Bone marrow (tissue), 2 donors: ENCODE measurements around the gene NPC1L1.

Experiments
- DNase-seq, 2 donors: peaks; one replicate each; lab custom pipeline; 2025; lab: John Stamatoyannopoulos, UW

The NPC1L1 gene

DNA sequence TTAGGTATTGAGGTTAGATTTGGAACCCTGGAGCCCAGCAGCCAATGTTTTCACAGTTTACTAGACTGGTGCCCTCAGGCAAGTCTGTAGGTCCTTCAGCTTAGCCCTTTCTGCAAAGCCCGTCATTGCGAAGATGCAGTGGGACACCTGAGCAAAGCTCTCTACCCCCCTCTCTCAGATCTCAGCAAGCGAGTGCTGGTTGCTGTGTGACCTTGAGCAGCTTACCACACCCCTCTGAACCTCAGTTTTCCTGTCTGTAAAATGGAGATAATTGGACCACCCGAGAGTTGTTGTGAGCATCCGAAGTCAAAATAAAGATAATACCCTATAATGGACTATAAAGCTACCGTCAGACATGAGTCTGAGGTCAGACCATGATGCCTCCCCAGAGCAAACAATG is 3.7 kb downstream of the NPC1L1 start:
- DNase-seq, result no peak

DNA sequence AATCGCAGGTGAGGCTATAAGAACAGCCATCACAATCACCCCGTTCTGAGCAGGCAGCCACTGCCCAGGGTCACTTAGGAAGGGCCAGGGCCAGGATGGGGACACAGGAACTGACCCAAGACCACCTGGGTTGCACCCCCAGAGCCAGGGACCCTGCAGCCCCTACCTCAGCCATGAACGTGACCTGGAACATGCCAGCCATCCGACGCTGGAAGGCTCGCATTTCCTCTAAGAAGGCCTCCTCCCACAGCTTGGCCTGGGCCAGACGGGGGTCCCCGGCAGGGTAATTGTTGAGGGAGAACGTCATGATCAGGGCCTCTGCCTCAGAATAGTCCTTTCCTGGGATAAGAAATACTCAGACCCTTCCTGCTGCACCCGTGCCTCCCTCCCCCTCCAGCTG is 5.0 kb downstream of the NPC1L1 start:
- no peak for DNase-seq

DNA sequence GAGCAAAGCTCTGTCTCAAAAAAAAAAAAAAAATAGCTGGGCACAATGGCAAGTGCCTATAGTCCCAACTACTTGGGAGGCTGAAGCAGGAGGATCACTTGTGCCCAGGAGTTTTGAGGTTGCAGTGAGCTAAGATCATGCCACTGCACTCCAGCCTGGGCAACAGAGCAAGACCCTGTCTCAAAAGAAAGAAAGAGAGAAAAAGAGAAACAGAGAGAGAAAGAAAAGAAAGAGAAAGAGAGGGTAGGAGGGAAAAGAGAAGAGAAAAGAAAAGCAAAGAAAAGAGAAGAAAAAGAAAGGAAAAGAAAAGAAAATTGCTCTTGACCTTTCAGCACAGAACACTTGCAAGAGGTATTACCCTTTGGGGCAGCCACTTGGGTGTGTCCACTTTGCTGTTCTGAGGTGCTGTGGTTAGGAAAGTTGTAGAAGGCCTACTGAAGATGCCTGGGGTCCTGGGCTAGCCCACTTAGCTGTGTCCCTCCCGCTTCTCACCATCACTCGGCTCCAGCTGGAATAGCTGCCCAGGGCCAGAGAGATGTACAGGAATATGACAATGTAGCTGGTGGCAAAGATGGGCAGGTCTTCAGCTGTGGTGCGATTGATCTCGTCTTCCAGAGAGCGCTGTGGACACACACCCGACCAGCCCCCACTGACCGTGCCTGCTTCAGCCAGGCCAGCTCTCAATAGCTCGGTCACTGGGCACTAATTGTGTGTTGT is 5.6 kb downstream of the NPC1L1 start:
- DNase-seq, result no peak

DNA sequence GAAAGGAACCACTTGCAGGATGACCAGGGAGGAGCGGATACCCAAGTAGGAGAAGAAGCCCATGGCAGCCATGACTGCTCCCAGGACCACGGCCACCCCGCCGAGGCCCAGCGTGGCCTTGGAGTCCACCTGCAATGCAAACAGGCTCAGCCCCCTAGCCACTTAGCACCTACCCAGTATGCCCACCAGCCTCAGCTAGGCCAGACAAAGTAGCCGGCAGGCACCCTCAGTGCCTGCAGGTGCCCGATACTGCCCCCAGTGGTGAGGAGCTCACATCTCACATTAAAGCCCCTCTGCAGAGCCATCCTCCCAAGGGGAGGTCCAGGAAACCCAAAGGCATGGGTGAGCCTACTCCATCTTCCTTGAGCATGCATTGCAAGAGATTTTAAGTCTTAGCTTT is 6.6 kb downstream of the NPC1L1 start:
- DNase-seq, result peak in 1 of 2 donors; percentile 12

DNA sequence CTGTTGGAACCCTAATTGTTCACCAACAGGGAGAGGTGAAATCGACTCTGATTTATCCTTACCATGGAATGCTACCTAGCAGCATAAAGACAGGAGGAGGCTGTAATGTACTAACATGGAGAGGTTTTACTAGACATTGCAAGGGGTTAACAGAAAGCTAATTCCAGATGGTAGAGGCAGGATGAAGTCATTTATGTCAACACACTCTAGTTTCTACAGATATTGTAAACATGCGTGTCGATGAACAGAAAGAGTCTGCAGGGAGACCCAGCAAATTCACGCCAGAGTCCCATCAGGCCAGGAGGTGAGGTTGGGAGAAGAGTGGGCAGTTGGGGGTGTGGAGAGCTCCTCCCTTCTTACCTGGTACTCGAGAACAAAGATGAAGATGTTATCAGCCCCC is 7.0 kb downstream of the NPC1L1 start:
- DNase-seq, result no peak

DNA sequence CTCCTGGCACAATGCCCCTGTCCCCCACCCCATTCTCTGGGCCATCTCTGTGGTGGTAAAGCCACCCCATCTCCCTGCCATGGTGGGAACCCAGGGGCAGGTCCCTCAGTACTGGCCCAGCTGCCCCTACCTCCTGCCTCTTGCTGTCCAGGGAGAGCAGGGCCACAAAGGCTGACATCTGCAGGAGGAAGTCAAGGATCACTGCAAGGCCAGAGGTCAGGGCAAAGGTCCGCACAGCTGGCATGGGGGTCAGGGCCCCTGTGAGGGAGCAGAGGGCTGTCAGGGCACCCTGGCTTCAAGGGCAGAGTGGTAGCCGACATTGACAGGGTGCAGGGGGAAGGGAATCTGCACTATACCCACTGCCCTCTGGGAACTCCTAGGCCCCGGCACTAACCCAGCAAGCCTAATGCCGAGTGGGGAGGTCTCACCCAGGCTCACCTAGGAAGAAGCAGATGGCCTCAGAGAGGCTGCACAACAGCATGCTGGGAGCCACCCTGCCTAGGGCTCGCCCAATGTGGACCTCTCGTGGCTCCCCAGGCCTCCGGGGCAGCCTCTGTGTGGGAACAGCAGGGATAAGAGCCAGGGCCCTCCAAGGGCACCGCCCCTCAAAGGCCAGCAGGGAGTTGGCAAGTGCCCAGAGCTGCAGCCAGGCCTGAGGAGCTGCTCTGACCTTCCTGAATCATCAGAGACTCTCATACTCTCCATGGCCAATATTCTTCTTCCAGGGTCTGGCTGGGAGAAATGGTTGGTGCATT is 7.7 kb downstream of the NPC1L1 start:
- DNase-seq, result no peak

DNA sequence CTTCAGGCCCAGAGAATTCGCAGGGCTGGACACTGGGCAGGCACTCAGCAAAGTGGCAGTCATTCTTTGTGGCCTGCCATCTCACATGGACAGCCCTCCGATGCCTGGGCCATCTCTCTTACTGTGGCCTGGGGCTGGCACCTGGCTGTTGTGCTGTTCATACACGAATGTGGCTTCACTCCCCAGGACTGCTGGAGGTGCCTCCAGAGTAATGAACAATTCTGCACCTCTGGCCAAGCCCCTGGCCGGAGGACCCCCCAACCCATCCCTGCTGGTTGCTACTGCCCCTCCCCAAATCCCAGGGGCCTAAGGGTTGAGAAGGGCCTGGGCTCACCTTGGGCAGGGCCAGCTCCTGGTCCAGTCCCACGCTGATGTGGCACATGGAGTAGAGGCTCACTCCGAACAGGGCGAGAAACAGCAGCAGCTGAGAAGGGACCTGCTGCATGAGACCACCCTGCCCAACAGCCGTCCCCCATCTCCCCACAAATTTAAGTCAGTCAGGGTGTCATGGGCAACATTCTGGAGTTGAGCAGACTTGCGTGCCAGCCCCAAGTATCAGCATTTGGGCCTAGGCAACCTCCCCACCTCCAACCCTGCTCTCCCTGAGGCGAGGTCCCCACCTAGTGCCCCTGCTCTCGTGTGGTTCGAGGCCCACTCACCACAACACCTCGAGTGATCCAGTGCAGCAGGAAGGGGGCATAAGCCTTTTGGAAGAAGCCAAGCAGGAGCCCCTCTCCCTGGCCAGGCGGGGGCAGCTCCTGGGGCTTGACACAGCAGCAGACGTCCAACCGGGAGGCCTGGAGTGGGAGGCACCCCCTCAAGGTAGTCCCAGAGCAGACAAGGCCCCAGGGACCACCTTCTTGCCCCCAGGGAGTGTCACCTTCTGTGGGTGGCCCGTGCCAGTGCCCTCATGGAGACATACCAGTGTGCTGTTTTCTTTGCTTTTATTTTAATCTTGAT is 9.4 kb downstream of the NPC1L1 start:
- DNase-seq, result no peak

DNA sequence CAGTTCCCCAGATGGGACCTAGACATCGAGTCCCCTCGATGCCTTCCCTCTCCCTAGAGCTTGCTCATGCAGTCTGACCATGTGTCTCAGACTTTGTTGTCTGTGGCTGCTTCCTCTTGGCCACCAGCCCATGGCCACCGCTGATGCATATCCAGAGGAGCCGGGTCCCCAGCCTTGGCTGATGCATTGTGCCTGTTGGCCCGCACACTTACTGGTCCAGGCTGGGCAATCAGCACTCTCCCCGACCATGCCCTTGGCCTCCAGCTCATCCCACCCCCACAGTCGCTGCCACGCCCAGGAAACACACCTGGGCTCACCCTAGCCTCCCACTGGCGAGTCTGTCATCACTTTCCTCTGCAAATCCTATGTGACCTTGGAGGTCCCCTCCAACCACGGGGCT is 10.1 kb downstream of the NPC1L1 start:
- no peak for DNase-seq

DNA sequence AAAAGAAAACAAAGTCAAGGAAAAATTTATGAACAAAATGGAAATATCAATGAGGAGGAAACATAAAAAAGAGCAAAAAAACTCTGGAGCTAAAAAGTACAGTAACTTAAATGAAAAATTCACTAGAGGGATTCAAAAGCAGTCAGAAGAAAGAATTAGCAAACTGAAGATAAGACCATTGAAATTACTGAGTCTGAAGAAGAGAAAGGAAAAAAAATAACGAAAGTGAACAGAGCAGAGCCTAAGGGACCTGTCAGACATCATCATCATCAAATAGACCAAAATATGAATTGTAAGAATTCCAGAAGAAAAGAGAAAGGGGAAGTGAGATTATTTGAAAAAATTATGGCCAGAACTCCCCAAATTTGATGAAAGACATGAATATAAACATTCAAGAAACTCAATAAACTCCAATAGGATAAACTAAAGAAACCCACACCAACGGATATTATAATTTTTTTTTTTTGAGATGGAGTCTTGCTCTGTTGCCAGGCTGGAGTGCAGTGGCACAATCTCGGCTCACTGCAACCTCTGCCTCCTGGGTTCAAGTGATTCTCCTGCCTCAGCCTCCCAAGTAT is 16.2 kb downstream of the NPC1L1 start:
- DNase-seq, result no peak

DNA sequence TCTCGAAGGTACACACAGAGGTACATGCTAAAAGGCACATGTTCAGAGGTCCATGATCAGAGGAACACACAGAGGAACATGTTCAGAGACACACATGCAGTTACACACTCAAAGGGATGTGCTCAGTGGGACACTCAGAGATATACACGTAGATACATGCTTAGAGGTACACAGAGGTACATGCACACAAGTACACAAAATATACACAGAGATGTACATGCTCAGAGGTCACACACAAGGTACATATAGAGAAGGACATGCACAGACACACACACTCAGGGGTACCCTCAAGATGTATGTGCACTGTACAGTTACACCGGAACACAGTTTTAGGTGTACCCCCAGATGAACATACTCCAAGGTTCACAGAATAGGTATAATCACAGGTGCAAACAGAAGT is 18.8 kb downstream of the NPC1L1 start:
- DNase-seq, result no peak

DNA sequence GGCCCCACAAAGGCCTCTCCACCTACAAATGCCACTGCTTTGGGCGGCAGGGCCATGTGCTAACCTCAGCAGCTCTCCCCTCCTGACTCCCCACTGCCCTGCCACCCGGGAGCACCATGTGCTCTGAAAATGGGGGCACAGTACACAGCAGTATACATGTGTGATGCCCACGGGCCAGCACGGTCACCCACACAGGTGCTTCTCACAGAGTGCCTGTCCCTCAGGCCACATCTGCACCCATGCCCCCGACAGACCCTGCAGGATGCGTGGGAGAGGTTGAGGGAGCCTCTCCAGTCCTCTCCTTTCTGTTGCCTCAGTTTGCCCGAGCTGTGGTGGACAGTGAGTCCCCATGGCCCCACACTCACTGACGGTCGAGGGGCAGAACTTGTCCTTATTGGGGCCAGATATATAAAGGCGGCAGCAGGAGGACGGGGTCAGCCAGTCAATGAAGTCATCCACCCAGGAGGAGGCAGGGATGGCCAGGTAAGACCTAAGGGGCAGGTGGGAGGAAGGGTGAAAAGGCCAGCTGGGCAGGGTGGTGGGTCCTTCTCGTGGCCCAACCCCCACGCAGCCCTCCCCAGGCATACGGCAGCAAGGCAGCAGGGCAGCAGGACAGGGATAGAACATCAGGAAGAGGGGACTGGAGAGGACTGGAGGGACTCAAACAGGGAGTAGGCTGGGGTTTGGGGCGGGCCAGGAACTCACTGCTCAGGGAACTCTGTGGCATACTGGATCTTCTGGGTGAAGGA is 19.6 kb downstream of the NPC1L1 start:
- DNase-seq, result no peak

DNA sequence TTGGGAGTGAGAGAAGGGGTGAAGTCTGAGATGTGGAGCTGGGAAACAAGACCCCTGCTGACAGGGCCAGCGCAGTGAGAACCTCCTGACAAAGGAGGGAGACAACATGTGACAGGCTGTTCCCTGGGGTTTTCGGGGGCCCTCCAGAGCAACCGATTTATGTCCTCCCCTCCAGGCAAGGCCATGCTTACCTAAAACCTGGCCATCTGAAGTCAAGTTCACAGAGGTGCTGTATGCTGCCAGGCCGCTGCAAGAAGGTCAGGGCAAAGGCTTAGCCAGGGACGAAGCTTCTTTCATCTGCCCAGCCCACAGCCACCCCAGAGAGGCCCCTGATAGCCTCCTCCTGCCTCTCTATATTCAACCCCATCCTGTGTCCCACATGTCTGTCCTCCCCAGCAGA is 20.6 kb downstream of the NPC1L1 start:
- DNase-seq, result no peak

DNA sequence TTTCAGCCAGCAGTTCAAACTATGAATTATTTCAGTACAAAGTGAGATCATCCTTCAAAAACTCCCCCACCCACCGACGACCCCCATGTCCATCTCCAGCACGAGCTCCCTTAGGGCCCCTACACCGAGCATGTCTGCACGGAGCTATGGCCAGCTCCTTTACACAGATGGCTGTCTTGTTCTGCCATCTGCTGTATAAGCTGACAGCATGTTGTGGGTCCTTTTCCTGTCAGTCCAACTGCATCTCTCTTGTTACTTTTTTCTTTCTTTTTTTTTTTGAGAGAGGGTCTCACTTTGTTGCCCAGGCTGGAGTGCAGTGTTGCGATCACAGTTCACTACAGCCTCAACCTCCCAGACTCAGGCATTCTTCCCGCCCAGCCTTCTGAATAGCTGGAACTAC is 21.6 kb downstream of the NPC1L1 start:
- DNase-seq, result no peak

DNA sequence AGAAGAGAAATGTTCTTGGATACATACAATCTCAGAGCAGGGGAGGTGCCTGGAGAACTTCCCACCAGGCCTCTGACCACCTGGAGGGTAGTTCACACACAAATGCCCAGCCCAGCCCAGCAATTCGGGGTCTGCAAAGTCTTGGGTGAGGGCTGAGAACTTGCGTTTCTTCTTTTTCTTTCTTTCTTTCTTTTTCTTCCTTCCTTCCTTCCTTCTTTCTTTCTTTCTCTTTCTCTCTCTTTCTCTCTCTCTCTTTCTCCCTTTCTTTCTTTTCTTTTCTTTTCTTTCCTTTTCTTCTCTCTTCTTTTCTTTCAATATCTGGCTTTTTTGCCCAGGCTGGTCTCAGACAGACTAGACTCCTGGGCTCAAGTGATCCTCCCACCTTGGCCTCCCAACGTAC is 22.4 kb downstream of the NPC1L1 start:
- no peak for DNase-seq

DNA sequence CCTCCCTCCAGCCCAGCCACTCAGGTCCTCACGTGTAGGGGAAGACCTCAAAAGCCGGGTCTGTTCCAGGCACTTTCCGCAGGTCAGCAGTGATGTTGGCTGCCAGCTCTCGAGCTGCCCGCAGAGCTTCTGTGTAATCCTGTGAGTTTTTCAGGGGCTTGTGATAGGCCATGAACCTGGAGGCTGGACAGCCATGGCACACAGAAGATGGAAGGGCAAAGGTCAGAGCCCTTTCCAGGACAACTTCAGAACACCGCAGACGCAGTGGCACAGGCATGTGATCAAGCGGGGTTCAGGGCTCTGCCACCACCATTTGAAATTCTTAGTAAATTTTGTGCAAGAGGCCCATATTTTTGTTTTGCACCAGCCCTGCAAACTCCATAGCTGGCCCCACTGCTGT is 24.0 kb downstream of the NPC1L1 start:
- no peak for DNase-seq

DNA sequence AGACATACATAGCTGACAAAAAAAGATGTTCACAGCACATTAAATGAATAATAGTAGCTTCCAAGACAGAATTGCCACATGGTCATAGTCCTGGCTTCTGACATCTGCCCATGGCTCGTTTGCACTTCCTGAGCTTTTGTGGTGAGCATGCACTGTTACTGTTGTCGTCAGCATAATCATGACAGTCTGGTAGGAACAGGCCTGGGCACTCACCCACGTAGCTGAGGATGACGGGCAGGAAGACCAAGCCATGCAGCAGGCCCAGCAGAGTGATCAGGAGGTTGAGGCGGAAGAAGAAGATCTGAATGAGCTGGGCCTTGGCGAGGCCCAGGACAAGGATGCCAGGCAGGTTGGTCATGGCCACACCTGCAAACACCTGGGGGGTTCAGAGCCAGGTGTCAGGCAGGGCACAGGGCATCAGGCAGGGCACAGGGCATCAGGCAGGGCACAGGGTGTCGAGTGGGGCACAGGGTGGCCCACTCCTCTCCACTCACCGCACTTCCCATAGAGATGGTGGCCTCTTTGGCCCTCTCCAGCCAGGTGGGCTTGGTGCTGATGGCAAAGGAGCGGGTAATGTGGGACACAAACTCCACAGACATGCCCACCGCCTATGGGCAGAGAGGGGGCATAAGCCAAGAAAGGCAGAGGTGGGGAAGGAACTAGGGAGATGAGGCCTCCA is 25.4 kb downstream of the NPC1L1 start:
- no peak for DNase-seq

DNA sequence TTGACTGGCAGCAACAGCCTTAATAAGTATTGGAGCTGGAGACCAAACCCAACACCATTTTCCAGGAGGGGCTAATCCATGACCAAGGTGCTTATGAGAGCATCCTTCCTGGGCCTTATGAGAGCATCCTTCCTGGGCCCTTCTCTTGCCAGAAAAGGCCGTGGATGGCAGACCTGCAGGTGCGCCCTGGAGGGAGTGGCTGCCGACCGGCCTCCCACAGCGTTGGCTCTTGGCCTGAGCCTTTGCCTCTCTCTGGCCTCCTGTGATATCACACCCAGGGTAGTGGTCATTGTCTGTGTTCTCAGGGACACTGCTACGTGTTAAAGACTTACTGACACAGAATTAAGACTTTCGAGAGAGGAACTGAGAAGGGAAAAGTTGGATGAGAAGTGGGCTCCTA is 28.4 kb downstream of the NPC1L1 start:
- no peak for DNase-seq

DNA sequence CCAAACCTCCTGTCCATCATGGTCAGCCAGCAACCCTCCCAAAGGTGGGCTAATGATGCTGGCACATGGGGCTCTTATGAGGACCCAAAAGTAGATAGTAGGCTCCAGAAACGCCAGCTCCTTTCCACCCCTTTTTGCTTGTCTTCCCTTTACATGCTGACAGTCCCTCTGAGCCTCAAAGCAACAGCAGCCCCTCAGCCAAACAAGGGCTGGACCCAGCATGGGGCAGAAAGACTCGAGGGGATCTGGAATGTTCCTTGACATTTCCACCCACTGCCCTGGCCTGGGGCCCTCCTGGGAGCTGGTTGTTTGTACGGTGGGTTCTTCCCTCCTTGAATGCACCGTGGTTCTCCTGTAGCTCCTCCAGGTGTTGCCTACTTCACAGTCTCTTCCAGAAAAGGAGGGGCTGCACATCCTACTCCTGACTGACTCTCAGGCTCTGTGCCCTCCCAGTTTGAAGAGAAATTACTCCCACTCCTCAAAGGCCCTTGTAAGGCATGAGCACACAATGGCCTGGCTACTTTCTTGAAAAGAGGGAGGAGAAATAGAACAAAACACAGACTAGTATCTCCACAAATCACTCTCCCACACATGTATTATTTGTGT is 29.2 kb downstream of the NPC1L1 start:
- DNase-seq, result no peak

DNA sequence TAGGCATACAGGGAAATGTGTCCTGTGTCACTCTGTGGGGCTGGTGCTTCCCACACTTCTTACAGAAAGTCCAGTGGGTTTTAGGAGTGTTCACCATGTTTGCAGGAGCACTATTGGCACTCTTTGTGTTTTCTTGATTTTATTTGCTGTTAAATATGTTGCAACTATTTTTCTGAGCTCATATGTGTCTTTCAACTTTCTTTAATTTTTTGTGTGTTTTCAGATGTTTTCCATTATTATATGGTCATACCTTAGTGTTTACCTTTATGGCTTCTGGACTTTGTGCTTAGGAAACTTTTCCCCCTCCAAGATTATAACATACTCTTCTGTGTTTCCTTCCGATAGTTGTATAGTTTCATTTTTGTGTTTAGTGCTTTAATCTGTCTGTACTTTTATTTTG is 29.9 kb downstream of the NPC1L1 start:
- DNase-seq, result no peak

DNA sequence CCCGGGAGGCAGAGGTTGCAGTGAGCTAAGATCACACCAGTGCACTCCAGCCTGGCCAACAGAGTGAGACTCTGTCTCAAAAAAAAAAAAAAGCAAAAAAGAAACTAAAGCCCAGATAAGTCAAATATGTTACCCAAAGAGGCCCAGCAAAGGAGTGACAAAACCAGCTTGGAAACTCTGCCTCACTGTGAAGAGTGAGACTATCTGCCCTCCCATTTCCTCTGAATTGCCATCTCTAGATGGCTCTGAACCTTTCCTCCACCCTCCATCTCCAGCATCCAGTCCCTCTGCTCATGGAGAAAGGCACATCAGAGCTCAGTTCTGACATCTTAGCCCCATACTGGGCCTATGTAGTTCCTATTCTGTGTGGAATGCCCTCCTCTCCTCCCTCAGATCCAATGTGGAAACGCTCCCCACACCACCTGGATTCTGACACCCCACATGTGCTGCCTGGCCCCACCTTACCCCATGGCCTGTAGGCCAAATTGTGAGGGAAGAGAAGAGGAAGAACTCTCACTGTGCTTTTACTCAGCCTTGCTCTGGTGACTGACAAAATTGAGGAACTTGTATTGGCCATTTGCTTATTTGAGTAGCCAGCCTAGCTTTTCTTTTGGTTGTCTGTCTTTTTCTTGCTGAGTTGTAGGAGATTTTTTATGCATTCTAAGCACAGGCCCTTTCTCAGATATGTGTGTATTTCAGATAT is 32.7 kb downstream of the NPC1L1 start:
- no peak for DNase-seq
